Activated CD4-positive, alpha-beta T cell treated with anti-CD3 and anti-CD28 coated beads, Interleukin-2, amount 50 U/mL, for 4 hours (primary cell): ENCODE data around the gene MB.

Source experiments
- DNase-seq, 2 experiments: peaks; one replicate each; pipeline ENCODE4 v3.0.0-alpha.2; 2020

Gene MB

GRCh38 chr22:35614404-35614803 is 2.7 kb downstream of the MB start:
- no peak for DNase-seq

- DNase-seq: no peak
Measured at GRCh38 chr22:35612903-35613302, 4.2 kb downstream of the MB start.

GRCh38 chr22:35611891-35612576 is 5.1 kb downstream of the MB start:
- DNase-seq: no peak

GRCh38 chr22:35611200-35611890 is 5.8 kb downstream of the MB start:
- no peak for DNase-seq

- no peak for DNase-seq
Measured at GRCh38 chr22:35610741-35611140, 6.4 kb downstream of the MB start.

GRCh38 chr22:35609761-35610160 is 7.4 kb downstream of the MB start:
- no peak for DNase-seq

- DNase-seq: no peak
Measured at GRCh38 chr22:35609261-35609660, 7.9 kb downstream of the MB start.

- DNase-seq: no peak
Measured at GRCh38 chr22:35608088-35608487, 9.0 kb downstream of the MB start.

GRCh38 chr22:35606916-35607315 is 10.2 kb downstream of the MB start:
- no peak for DNase-seq

GRCh38 chr22:35605851-35606481 is 11.2 kb downstream of the MB start:
- no peak for DNase-seq

- no peak for DNase-seq
Measured at GRCh38 chr22:35605369-35605680, 11.8 kb downstream of the MB start.

GRCh38 chr22:35604621-35605368 is 12.3 kb downstream of the MB start:
- no peak for DNase-seq

- no peak for DNase-seq
Measured at GRCh38 chr22:35601743-35602615, 15.2 kb downstream of the MB start.

- no peak for DNase-seq
Measured at GRCh38 chr22:35601013-35601580, 16.0 kb downstream of the MB start.

GRCh38 chr22:35600476-35600875 is 16.7 kb downstream of the MB start:
- no peak for DNase-seq

GRCh38 chr22:35599364-35599763 is 17.8 kb downstream of the MB start:
- no peak for DNase-seq

- no peak for DNase-seq
Measured at GRCh38 chr22:35598396-35598710, 18.8 kb downstream of the MB start.

GRCh38 chr22:35597692-35598395 is 19.3 kb downstream of the MB start:
- DNase-seq: no peak

GRCh38 chr22:35596821-35597220 is 20.3 kb downstream of the MB start:
- no peak for DNase-seq

- no peak for DNase-seq
Measured at GRCh38 chr22:35594686-35595085, 22.4 kb downstream of the MB start.

- DNase-seq: no peak
Measured at GRCh38 chr22:35593891-35594470, 23.1 kb downstream of the MB start.
